ENCODE measurements around the gene ARL16. TPM values are rescaled to one million over a fixed set of nuclear protein-coding genes. Genes with fewer than 3 reads are reported as not detected.

ARL16 gene
- total RNA-seq, 4 donors from 2014 or later, result 19.1 to 34.3 (median 27.9) TPM

GRCh38 chr17:81648707-81649085 lies 34.9 kb downstream of the ARL16 start:
- H3K4me3 ChIP-seq, result no peak overlapping the region
- TF ChIP-seq, protein P1, sequence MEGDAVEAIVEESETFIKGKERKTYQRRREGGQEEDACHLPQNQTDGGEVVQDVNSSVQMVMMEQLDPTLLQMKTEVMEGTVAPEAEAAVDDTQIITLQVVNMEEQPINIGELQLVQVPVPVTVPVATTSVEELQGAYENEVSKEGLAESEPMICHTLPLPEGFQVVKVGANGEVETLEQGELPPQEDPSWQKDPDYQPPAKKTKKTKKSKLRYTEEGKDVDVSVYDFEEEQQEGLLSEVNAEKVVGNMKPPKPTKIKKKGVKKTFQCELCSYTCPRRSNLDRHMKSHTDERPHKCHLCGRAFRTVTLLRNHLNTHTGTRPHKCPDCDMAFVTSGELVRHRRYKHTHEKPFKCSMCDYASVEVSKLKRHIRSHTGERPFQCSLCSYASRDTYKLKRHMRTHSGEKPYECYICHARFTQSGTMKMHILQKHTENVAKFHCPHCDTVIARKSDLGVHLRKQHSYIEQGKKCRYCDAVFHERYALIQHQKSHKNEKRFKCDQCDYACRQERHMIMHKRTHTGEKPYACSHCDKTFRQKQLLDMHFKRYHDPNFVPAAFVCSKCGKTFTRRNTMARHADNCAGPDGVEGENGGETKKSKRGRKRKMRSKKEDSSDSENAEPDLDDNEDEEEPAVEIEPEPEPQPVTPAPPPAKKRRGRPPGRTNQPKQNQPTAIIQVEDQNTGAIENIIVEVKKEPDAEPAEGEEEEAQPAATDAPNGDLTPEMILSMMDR (IDR thresholded peaks at IDR 0.05), result no peak
- TF ChIP-seq POLR2A (IDR thresholded peaks at IDR 0.05), result no peak
- no peaks in the 10 kb centered on the region for H3K36me3 ChIP-seq
- peaks cover 5 to 72% (median 8%) of the 10 kb centered on the region in 4 donors for H3K27me3 ChIP-seq
- intact Hi-C loops (cut with DNase I), result no loop called here
- H3K27ac ChIP-seq, result no peak overlapping the region
- peaks cover 0 to 9% (median 0%) of the 10 kb centered on the region in 3 donors for H3K4me1 ChIP-seq
- no peak for DNase-seq
- 80 to 89% methylated on average over 11 to 13 of the region's 14 CpGs for WGBS, 2 donors
- peaks cover 0 to 8% (median 0%) of the 10 kb centered on the region in 3 donors for H3K9me3 ChIP-seq

GRCh38 chr17:81648013-81648706 lies 35.4 kb downstream of the ARL16 start:
- Histone ChIP-seq H3K4me1 (peaks cover 0 to 9% (median 0%) of the 10 kb centered on the region in 3 donors), H3K36me3 (no peaks in the 10 kb centered on the region), H3K9me3 (peaks cover 0 to 8% (median 0%) of the 10 kb centered on the region in 3 donors), H3K27ac (no peak overlapping the region), H3K27me3 (peaks cover 5 to 66% (median 8%) of the 10 kb centered on the region in 4 donors), H3K4me3 (peak overlapping the region in 1 of 4 donors; percentile 32)
- no peak for DNase-seq
- TF ChIP-seq POLR2A (IDR thresholded peaks at IDR 0.05), result no peak
- TF ChIP-seq, protein P1 (IDR thresholded peaks at IDR 0.05), result no peak
- intact Hi-C loops (cut with DNase I), result no loop called here
- WGBS, 2 donors, result 15 to 40% methylated on average over 2 to 5 of the region's 78 CpGs

GRCh38 chr17:81647640-81648012 lies 36.0 kb downstream of the ARL16 start:
- Histone ChIP-seq H3K4me1 (peaks cover 0 to 14% (median 1%) of the 10 kb centered on the region in 3 donors), H3K27me3 (peaks cover 5 to 61% (median 8%) of the 10 kb centered on the region in 4 donors), H3K9me3 (peaks cover 0 to 8% (median 0%) of the 10 kb centered on the region in 3 donors), H3K4me3 (no peak overlapping the region), H3K27ac (no peak overlapping the region), H3K36me3 (no peaks in the 10 kb centered on the region)
- intact Hi-C loops (cut with DNase I), result no loop called here
- 52 to 80% methylated on average over 1 to 14 of the region's 21 CpGs for WGBS, 2 donors
- no peak for DNase-seq
- TF ChIP-seq, protein P1 (IDR thresholded peaks at IDR 0.05), result no peak
- TF ChIP-seq POLR2A (IDR thresholded peaks at IDR 0.05), result no peak

DNA sequence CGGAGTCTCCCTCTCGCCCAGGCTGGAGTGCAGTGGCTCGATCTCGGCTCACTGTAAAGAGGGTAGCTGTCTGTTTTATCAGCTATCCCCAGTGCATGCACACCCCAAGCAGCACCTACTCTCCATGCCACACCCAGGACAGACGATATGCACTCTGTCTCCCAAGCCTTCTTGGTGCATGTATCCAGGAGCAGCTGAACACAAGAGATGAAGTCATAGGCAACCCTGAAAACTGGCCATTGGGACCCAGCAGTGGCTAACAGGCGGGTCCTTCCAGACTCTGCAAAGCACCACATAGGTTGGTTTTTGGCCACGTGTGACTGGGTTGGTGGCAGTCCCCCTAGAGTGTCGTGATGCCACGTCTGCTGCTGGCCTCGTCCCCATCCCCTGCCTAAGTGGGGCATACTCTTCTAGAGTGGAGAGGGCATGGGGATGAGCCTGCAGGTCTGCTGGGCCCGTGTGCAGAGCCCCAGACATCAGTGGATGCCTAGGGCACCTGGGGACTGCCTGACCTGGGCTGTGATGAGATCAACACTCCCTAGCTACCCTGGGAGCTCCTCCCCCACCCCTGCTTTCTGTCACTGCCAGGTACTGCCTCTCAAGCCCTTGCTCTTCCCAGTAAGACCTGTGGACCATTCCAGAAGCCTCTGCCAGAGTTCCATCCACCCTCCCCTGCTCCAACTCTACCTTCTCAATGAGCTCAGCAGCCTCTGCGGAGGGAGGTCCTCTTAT lies 36.6 kb downstream of the ARL16 start:
- H3K4me3 ChIP-seq, result no peak overlapping the region
- H3K27ac ChIP-seq, result no peak overlapping the region
- peaks cover 4 to 19% (median 7%) of the 10 kb centered on the region in 3 donors for H3K4me1 ChIP-seq
- peaks cover 0 to 8% (median 0%) of the 10 kb centered on the region in 3 donors for H3K9me3 ChIP-seq
- H3K27me3 ChIP-seq, result peaks cover 5 to 55% (median 8%) of the 10 kb centered on the region in 4 donors
- intact Hi-C loops (cut with DNase I), result no loop called here
- 65 to 71% methylated on average over 6 to 7 of the region's 12 CpGs for WGBS, 2 donors
- TF ChIP-seq, protein P1 (IDR thresholded peaks at IDR 0.05), result no peak
- TF ChIP-seq POLR2A (IDR thresholded peaks at IDR 0.05), result no peak
- DNase-seq, result no peak
- H3K36me3 ChIP-seq, result no peaks in the 10 kb centered on the region

Measured in esophagus squamous epithelium (tissue), 5 donors.